HG02623 (cell line): Measurements from ENCODE around the gene CIT.

Experiments
- ATAC-seq: cut with Tn5 transposase; IDR thresholded peaks from one replicate; pipeline ENCODE4 v1.9.1; 2021; ENCODE audit warnings: moderate library complexity; ENCODE audit not compliant: unreplicated experiment

CIT gene

GRCh38 chr12:119681728-119682638 is 195.1 kb downstream of the CIT start:
- no peak for ATAC-seq

- no peak for ATAC-seq
Observed at GRCh38 chr12:119681111-119681510, 196.0 kb downstream of the CIT start.

GRCh38 chr12:119679490-119679889 is 197.6 kb downstream of the CIT start:
- ATAC-seq = no peak

GRCh38 chr12:119679081-119679480 is 198.0 kb downstream of the CIT start:
- no peak for ATAC-seq

- ATAC-seq = no peak
Observed at GRCh38 chr12:119678459-119678858, 198.7 kb downstream of the CIT start.

- ATAC-seq = no peak
Observed at GRCh38 chr12:119676573-119676972, 200.5 kb downstream of the CIT start.

- no peak for ATAC-seq
Observed at GRCh38 chr12:119676022-119676421, 201.1 kb downstream of the CIT start.

- no peak for ATAC-seq
Observed at GRCh38 chr12:119674560-119674959, 202.6 kb downstream of the CIT start.

- no peak for ATAC-seq
Observed at GRCh38 chr12:119673634-119674033, 203.5 kb downstream of the CIT start.

- ATAC-seq = no peak
Observed at GRCh38 chr12:119672194-119672593, 204.9 kb downstream of the CIT start.

- no peak for ATAC-seq
Observed at GRCh38 chr12:119671070-119671469, 206.1 kb downstream of the CIT start.

- no peak for ATAC-seq
Observed at GRCh38 chr12:119669744-119670472, 207.2 kb downstream of the CIT start.

GRCh38 chr12:119668324-119668841 is 208.7 kb downstream of the CIT start:
- ATAC-seq = no peak

- peak; percentile 94 for ATAC-seq
Observed at GRCh38 chr12:119667577-119668323, 209.4 kb downstream of the CIT start, which contains the start of gene PRKAB1. Gene PRKAB1 (plus strand): TSS chr12:119668133. CDS start chr12:119668245, 112 bp downstream.

GRCh38 chr12:119666900-119667576 is 210.1 kb downstream of the CIT start:
- ATAC-seq = no peak

GRCh38 chr12:119666226-119666795 is 210.8 kb downstream of the CIT start:
- no peak for ATAC-seq

GRCh38 chr12:119665164-119665929 is 211.8 kb downstream of the CIT start:
- no peak for ATAC-seq

- ATAC-seq = no peak
Observed at GRCh38 chr12:119664642-119665041, 212.5 kb downstream of the CIT start.

- no peak for ATAC-seq
Observed at GRCh38 chr12:119661882-119662281, 215.2 kb downstream of the CIT start.
